Measurements from ENCODE around the gene GAS7. TPM values are rescaled to one million over a fixed set of nuclear protein-coding genes. Genes with fewer than 3 reads are reported as not detected.

GAS7 gene
- total RNA-seq, 1 donor from 2014 or later: 39.8 TPM

- H3K27ac Mint-ChIP-seq: no peak overlapping the region
- H3K27me3 Mint-ChIP-seq: peaks cover 1% of the 10 kb centered on the region
- no peaks in the 10 kb centered on the region for H3K36me3 Mint-ChIP-seq (ENCODE audit: low read depth)
- POLR2A ChIA-PET: no interaction called here
- H3K4me3 Mint-ChIP-seq: no peak overlapping the region
- intact Hi-C loops (cut with micrococcal nuclease): no loop called here
- DNase-seq: no peak
- TF ChIP-seq CTCF (IDR thresholded peaks at IDR 0.05): no peak
- H3K9me3 Mint-ChIP-seq: no peaks in the 10 kb centered on the region
- no peaks in the 10 kb centered on the region for H3K4me1 Mint-ChIP-seq
- no peak for ATAC-seq (ENCODE audit: low read depth)
- CTCF ChIA-PET: no interaction called here
These were observed 35.6 kb upstream of the GAS7 start for GRCh38 chr17:10234033-10234432.

- ATAC-seq (ENCODE audit: low read depth): no peak
- Mint-ChIP-seq H3K4me3 (no peak overlapping the region), H3K4me1 (no peaks in the 10 kb centered on the region)
These were observed 34.8 kb upstream of the GAS7 start for GRCh38 chr17:10233161-10233560.

GRCh38 chr17:10229181-10229580 is 30.8 kb upstream of the GAS7 start:
- H3K4me1 Mint-ChIP-seq: peaks cover 7% of the 10 kb centered on the region
- no peak for DNase-seq
- H3K4me3 Mint-ChIP-seq: no peak overlapping the region
- POLR2A ChIA-PET: interaction anchor here (0.6 kb wide), 1 partner anchor 653 kb away, joined by 3 read pairs; the partner anchor contains the start of gene STX8
- ATAC-seq (ENCODE audit: low read depth): no peak
- intact Hi-C loops (cut with micrococcal nuclease): loop anchor here (5.0 kb wide), 1 partner anchor 187 kb away; no protein-coding TSS in a partner anchor
- H3K36me3 Mint-ChIP-seq (ENCODE audit: low read depth): no peaks in the 10 kb centered on the region
- CTCF ChIA-PET: interaction anchor here (1.4 kb wide), 1 partner anchor 261 kb away, joined by 3 read pairs; no protein-coding TSS in a partner anchor
- H3K9me3 Mint-ChIP-seq: no peaks in the 10 kb centered on the region
- no peak overlapping the region for H3K27ac Mint-ChIP-seq
- H3K27me3 Mint-ChIP-seq: no peaks in the 10 kb centered on the region
- no peak for TF ChIP-seq CTCF (IDR thresholded peaks at IDR 0.05)

More at GRCh38 chr17:10233161-10233560, 34.8 kb upstream of the GAS7 start:
- Mint-ChIP-seq H3K36me3 (ENCODE audit: low read depth) (no peaks in the 10 kb centered on the region), H3K9me3 (no peaks in the 10 kb centered on the region), H3K27me3 (peaks cover 1% of the 10 kb centered on the region), H3K27ac (no peak overlapping the region)
- ChIA-PET POLR2A (interaction anchor here (0.7 kb wide), 1 partner anchor 20 kb away, joined by 4 read pairs; no protein-coding TSS in a partner anchor), CTCF (interaction anchor here (1.2 kb wide), 1 partner anchor 267 kb away, joined by 4 read pairs; no protein-coding TSS in a partner anchor)
- no peak for TF ChIP-seq CTCF (IDR thresholded peaks at IDR 0.05)
- DNase-seq: no peak
- intact Hi-C loops (cut with micrococcal nuclease): no loop called here

- TF ChIP-seq CTCF (IDR thresholded peaks at IDR 0.05): no peak
- Mint-ChIP-seq H3K4me3 (no peak overlapping the region), H3K36me3 (ENCODE audit: low read depth) (no peaks in the 10 kb centered on the region), H3K9me3 (peaks cover 4% of the 10 kb centered on the region), H3K27ac (no peak overlapping the region), H3K4me1 (peaks cover 7% of the 10 kb centered on the region), H3K27me3 (no peaks in the 10 kb centered on the region)
- POLR2A ChIA-PET: interaction anchor here (0.7 to 2.1 kb wide), 3 partner anchors 185 to 303 kb away, joined by 4 to 11 read pairs (median 4); no protein-coding TSS in a partner anchor
- CTCF ChIA-PET: interaction anchor here (0.7 to 3.1 kb wide), 28 partner anchors 9 to 302 kb away, joined by 3 to 30 read pairs (median 4); partner anchors contain the start of gene GAS7
- DNase-seq: peak; percentile 57
- peak; percentile 79 for ATAC-seq (ENCODE audit: low read depth)
- intact Hi-C loops (cut with micrococcal nuclease): loop anchor here (1.0 to 5.0 kb wide), 7 partner anchors 108 to 303 kb away; no protein-coding TSS in a partner anchor
These were observed 28.7 kb upstream of the GAS7 start for GRCh38 chr17:10226930-10227695.

- H3K4me1 Mint-ChIP-seq: peaks cover 8% of the 10 kb centered on the region
- H3K27me3 Mint-ChIP-seq: no peaks in the 10 kb centered on the region
- POLR2A ChIA-PET: no interaction called here
- ATAC-seq (ENCODE audit: low read depth): no peak
- no peaks in the 10 kb centered on the region for H3K36me3 Mint-ChIP-seq (ENCODE audit: low read depth)
- no peak overlapping the region for H3K27ac Mint-ChIP-seq
- no peak overlapping the region for H3K4me3 Mint-ChIP-seq
- no peak for TF ChIP-seq CTCF (IDR thresholded peaks at IDR 0.05)
- intact Hi-C loops (cut with micrococcal nuclease): loop anchor here (5.0 kb wide), 1 partner anchor 182 kb away; no protein-coding TSS in a partner anchor
- CTCF ChIA-PET: interaction anchor here (3.1 kb wide), 1 partner anchor 108 kb away, joined by 30 read pairs; no protein-coding TSS in a partner anchor
- DNase-seq: no peak
- H3K9me3 Mint-ChIP-seq: peaks cover 8% of the 10 kb centered on the region
These were observed 26.3 kb upstream of the GAS7 start for GRCh38 chr17:10224582-10225195.
